Measurements from ENCODE around the gene NPAT. TPM values are rescaled to one million over a fixed set of nuclear protein-coding genes. Genes with fewer than 3 reads are reported as not detected.

Gene NPAT
- total and polyA plus RNA-seq, 4 donors = 1.6 to 12.7 (median 5.9) TPM

- Histone ChIP-seq H3K27ac (ENCODE audit: low read depth in 1 of 2, low read length in 2 of 2) (no peak overlapping the region), H3K4me1 (ENCODE audit: control insufficient read depth in 4 of 4, insufficient read depth in 4 of 4, low read length in 3 of 4) (no peaks in the 10 kb centered on the region), H3K9me3 (ENCODE audit: control insufficient read depth in 4 of 4, low read length in 3 of 4) (peaks cover 0 to 8% (median 2%) of the 10 kb centered on the region in 4 donors), H3K4me3 (ENCODE audit: low read depth in 1 of 3, low read length in 3 of 3) (no peak overlapping the region), H3K27me3 (ENCODE audit: control insufficient read depth in 4 of 4, insufficient read depth in 4 of 4, low read length in 3 of 4) (no peaks in the 10 kb centered on the region), H3K36me3 (ENCODE audit: control insufficient read depth in 4 of 4, insufficient read depth in 3 of 4, low read depth in 1 of 4, low read length in 3 of 4) (peaks cover 3 to 19% (median 10%) of the 10 kb centered on the region in 4 donors), H3K9ac (ENCODE audit: low read depth in 1 of 2, low read length in 2 of 2) (no peak overlapping the region)
- 83% methylated on average over 2 of the region's 2 CpGs for WGBS
- TF ChIP-seq CTCF (IDR thresholded peaks at IDR 0.05; ENCODE audit: low read depth, low read length, missing input control) = no peak
- TF ChIP-seq EGR1 (IDR thresholded peaks at IDR 0.05; ENCODE audit: low read depth in 2 of 2) = no peak
- TF ChIP-seq RAD21 (IDR thresholded peaks at IDR 0.05) = no peak
- no peak for TF ChIP-seq GABPA (IDR thresholded peaks at IDR 0.05 in 1 of 2, conservative IDR thresholded peaks at IDR 0.05 in 1 of 2)
- TF ChIP-seq ATF3 (IDR thresholded peaks at IDR 0.05) = no peak
- TF ChIP-seq NR2F2 (IDR thresholded peaks at IDR 0.05) = no peak
- TF ChIP-seq SP1 (IDR thresholded peaks at IDR 0.05) = no peak
- no peak for TF ChIP-seq YY1 (IDR thresholded peaks at IDR 0.05)
- TF ChIP-seq FOXA1 (IDR thresholded peaks at IDR 0.05) = no peak
- no peak for TF ChIP-seq RXRA (IDR thresholded peaks at IDR 0.05)
- DNase-seq (ENCODE audit: low spot score) = no peak
Measured at GRCh38 chr11:108203075-108203474, 19.4 kb downstream of the NPAT start.

GRCh38 chr11:108199446-108200321 lies 22.8 kb downstream of the NPAT start:
- no peak for DNase-seq (ENCODE audit: low spot score)
- Histone ChIP-seq H3K9ac (ENCODE audit: low read depth in 1 of 2, low read length in 2 of 2) (no peak overlapping the region), H3K36me3 (ENCODE audit: control insufficient read depth in 4 of 4, insufficient read depth in 3 of 4, low read depth in 1 of 4, low read length in 3 of 4) (peaks cover 0 to 7% (median 2%) of the 10 kb centered on the region in 4 donors), H3K9me3 (ENCODE audit: control insufficient read depth in 4 of 4, low read length in 3 of 4) (peaks cover 0 to 4% (median 2%) of the 10 kb centered on the region in 4 donors), H3K4me1 (ENCODE audit: control insufficient read depth in 4 of 4, insufficient read depth in 4 of 4, low read length in 3 of 4) (peaks cover 2 to 6% (median 5%) of the 10 kb centered on the region in 4 donors), H3K27me3 (ENCODE audit: control insufficient read depth in 4 of 4, insufficient read depth in 4 of 4, low read length in 3 of 4) (no peaks in the 10 kb centered on the region), H3K27ac (ENCODE audit: low read depth in 1 of 2, low read length in 2 of 2) (no peak overlapping the region), H3K4me3 (ENCODE audit: low read depth in 1 of 3, low read length in 3 of 3) (no peak overlapping the region)
- 84% methylated on average over 12 of the region's 12 CpGs for WGBS
- no peak for TF ChIP-seq YY1 (IDR thresholded peaks at IDR 0.05)
- no peak for TF ChIP-seq GABPA (IDR thresholded peaks at IDR 0.05 in 1 of 2, conservative IDR thresholded peaks at IDR 0.05 in 1 of 2)

GRCh38 chr11:108198833-108199232 lies 23.6 kb downstream of the NPAT start:
- H3K36me3 ChIP-seq (ENCODE audit: control insufficient read depth in 4 of 4, insufficient read depth in 3 of 4, low read depth in 1 of 4, low read length in 3 of 4) = peaks cover 0 to 7% (median 2%) of the 10 kb centered on the region in 4 donors
- H3K4me1 ChIP-seq (ENCODE audit: control insufficient read depth in 4 of 4, insufficient read depth in 4 of 4, low read length in 3 of 4) = peaks cover 2 to 6% (median 5%) of the 10 kb centered on the region in 4 donors
- H3K4me3 ChIP-seq (ENCODE audit: low read depth in 1 of 3, low read length in 3 of 3) = no peak overlapping the region
- no peak overlapping the region for H3K9ac ChIP-seq (ENCODE audit: low read depth in 1 of 2, low read length in 2 of 2)
- 85% methylated on average over 8 of the region's 8 CpGs for WGBS
- DNase-seq (ENCODE audit: low spot score) = no peak
- no peaks in the 10 kb centered on the region for H3K9me3 ChIP-seq (ENCODE audit: control insufficient read depth in 4 of 4, low read length in 3 of 4)
- H3K27me3 ChIP-seq (ENCODE audit: control insufficient read depth in 4 of 4, insufficient read depth in 4 of 4, low read length in 3 of 4) = no peaks in the 10 kb centered on the region
- no peak overlapping the region for H3K27ac ChIP-seq (ENCODE audit: low read depth in 1 of 2, low read length in 2 of 2)
- TF ChIP-seq REST (IDR thresholded peaks at IDR 0.05) = no peak
- no peak for TF ChIP-seq ATF3 (IDR thresholded peaks at IDR 0.05)
- no peak for TF ChIP-seq SP1 (IDR thresholded peaks at IDR 0.05)
- no peak for TF ChIP-seq YY1 (IDR thresholded peaks at IDR 0.05)
- TF ChIP-seq ZBTB33 (IDR thresholded peaks at IDR 0.05) = no peak
- TF ChIP-seq EGR1 (IDR thresholded peaks at IDR 0.05; ENCODE audit: low read depth in 2 of 2) = no peak
- TF ChIP-seq FOXA2 (IDR thresholded peaks at IDR 0.05) = no peak
- TF ChIP-seq HNF4A (conservative IDR thresholded peaks at IDR 0.05) = no peak
- TF ChIP-seq HNF4G (IDR thresholded peaks at IDR 0.05) = no peak
- no peak for TF ChIP-seq MAX (IDR thresholded peaks at IDR 0.05)
- TF ChIP-seq RAD21 (IDR thresholded peaks at IDR 0.05) = no peak
- no peak for TF ChIP-seq GABPA (IDR thresholded peaks at IDR 0.05 in 1 of 2, conservative IDR thresholded peaks at IDR 0.05 in 1 of 2)
- TF ChIP-seq NR2F2 (IDR thresholded peaks at IDR 0.05) = no peak
- TF ChIP-seq RXRA (IDR thresholded peaks at IDR 0.05) = no peak
- TF ChIP-seq FOXA1 (IDR thresholded peaks at IDR 0.05) = no peak
- no peak for TF ChIP-seq JUND (IDR thresholded peaks at IDR 0.05)

Data from liver (tissue), 9 donors.